IPS-15b (cell line): Measurements from ENCODE around the gene LONP2.

ENCODE experiments used
- H3K27me3 ChIP-seq: one replicate; pipeline ENCODE4 v1.6.1; 2013; ENCODE audit warnings: low read length; ENCODE audit not compliant: control insufficient read depth, insufficient read depth
- H3K36me3 ChIP-seq: one replicate; pipeline ENCODE4 v1.6.1; 2013; ENCODE audit warnings: low read length; ENCODE audit not compliant: control insufficient read depth, insufficient read depth
- H3K4me1 ChIP-seq: one replicate; pipeline ENCODE4 v1.6.1; 2013; ENCODE audit warnings: mild to moderate bottlenecking, low read length; ENCODE audit not compliant: control insufficient read depth, insufficient read depth
- H3K4me3 ChIP-seq: one replicate; pipeline ENCODE4 v1.5.1; 2013; ENCODE audit warnings: low read depth, low read length
- H3K9ac ChIP-seq: one replicate; pipeline ENCODE4 v1.6.1; 2013; ENCODE audit warnings: low read depth, mild to moderate bottlenecking, low read length
- H3K9me3 ChIP-seq: one replicate; pipeline ENCODE4 v1.6.1; 2013; ENCODE audit warnings: mild to moderate bottlenecking, low read length; ENCODE audit not compliant: control insufficient read depth, insufficient read depth

The LONP2 gene

DNA sequence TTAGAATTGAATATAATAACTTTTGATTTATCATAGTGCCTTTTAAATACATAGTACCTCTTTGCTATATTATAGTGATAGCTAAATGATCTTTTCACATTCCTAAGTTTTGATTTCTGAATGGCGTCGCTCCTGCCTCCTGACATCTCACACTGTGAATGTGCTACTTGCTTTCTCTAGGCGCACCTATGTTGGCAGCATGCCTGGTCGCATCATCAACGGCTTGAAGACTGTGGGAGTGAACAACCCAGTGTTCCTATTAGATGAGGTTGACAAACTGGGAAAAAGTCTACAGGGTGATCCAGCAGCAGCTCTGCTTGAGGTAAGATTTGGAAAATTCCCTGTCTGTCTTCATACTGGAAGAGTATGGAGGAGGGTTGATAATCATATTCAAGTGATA is 33.1 kb downstream of the LONP2 start:
- Histone ChIP-seq H3K9me3 (no peaks in the 10 kb centered on the region), H3K36me3 (no peaks in the 10 kb centered on the region), H3K4me3 (no peak overlapping the region)

GRCh38 chr16:48279199-48279598 is 35.1 kb downstream of the LONP2 start:
- H3K27me3 ChIP-seq = no peaks in the 10 kb centered on the region
- peaks cover 2% of the 10 kb centered on the region for H3K4me1 ChIP-seq
- H3K36me3 ChIP-seq = no peaks in the 10 kb centered on the region
- H3K9ac ChIP-seq = no peak overlapping the region
- no peak overlapping the region for H3K4me3 ChIP-seq
- no peaks in the 10 kb centered on the region for H3K9me3 ChIP-seq

More for the DNA sequence above, 33.1 kb downstream of the LONP2 start:
- peaks cover 2% of the 10 kb centered on the region for H3K4me1 ChIP-seq
- no peaks in the 10 kb centered on the region for H3K27me3 ChIP-seq
- no peak overlapping the region for H3K9ac ChIP-seq

GRCh38 chr16:48280546-48280945 is 36.4 kb downstream of the LONP2 start:
- peaks cover 2% of the 10 kb centered on the region for H3K4me1 ChIP-seq
- no peaks in the 10 kb centered on the region for H3K36me3 ChIP-seq
- no peaks in the 10 kb centered on the region for H3K27me3 ChIP-seq
- no peak overlapping the region for H3K9ac ChIP-seq
- H3K4me3 ChIP-seq = no peak overlapping the region
- no peaks in the 10 kb centered on the region for H3K9me3 ChIP-seq

DNA sequence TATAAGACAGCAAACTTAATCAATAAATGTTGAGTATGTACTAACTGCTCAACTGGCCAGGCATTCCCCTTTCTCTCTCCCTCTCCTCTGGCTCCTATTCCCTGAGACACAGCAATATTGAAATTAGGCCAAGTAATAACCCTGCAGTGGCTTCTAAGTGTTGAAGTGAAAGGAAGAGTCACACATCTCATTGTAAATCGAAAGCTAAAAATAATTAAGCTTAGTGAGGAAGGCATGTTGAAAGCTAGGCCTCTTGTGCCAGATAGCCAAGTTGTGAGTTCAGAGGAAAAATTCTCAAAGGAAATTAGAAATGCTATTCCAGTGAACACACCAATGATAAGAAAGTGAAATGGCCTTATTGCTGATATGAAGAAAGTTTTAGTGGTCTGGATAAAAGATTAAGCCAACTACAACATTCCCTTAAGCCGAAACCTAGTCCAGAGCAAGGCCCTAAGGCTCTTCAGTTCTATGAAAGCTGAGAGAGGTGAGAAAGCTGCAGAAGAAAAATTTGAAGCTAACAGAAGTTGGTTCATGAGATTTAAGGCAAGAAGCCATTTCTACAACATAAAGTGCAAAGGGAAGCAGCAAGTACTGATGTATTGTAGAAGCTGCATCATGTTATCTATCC is 38.6 kb downstream of the LONP2 start:
- Histone ChIP-seq H3K9me3 (peaks cover 10% of the 10 kb centered on the region), H3K4me1 (no peaks in the 10 kb centered on the region), H3K27me3 (no peaks in the 10 kb centered on the region), H3K36me3 (no peaks in the 10 kb centered on the region), H3K9ac (no peak overlapping the region), H3K4me3 (no peak overlapping the region)

DNA sequence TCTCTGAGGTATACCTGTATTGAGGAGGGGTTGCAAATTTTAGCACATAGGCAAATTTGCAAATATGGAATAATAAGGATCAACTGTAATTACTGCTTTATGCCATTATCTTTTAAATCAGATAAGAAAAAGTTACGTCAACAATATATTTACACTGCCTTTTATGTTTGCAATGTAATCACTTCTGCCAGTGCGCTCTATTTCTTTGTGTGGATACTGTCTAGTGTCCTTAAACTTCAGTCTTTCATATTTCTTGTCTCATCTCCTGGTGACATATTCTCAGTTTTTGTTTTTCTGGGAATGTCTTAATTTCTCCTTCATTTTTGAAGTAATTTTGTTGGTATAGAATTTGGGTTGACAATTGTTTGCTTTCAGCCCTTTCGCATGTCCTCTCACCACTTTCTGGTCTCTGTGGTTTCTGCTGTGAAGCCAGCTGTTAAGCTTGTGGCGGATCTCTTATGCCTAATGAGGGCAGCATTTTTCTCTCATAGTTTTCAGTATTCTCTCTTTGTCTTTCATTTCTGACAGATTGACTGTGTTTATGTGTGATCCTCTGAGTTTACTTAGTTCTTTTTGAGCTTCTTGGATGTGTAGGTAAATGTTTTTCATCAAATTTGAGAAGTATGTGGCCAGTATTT is 40.8 kb downstream of the LONP2 start:
- Histone ChIP-seq H3K9ac (no peak overlapping the region), H3K27me3 (no peaks in the 10 kb centered on the region), H3K36me3 (no peaks in the 10 kb centered on the region), H3K4me3 (no peak overlapping the region), H3K9me3 (peaks cover 10% of the 10 kb centered on the region), H3K4me1 (no peaks in the 10 kb centered on the region)

DNA sequence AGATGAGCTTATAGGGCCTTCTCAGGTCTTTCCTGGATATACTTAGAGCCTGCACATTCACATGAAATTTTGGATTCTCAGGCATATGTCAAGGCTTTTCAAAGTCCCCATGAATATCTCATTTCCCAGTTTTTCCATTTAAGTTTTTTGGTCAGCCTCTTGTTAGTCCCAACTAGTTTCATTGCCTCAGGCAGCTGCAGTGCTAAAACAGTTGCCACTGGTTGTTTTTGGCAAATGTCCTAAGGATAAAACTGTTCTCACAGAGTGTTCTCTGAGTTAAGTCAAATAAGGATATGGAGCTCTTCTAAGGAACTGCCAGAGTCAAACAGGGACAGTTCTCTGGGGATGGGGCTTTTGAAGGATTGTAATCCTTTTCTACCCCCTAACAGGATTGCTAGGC is 43.1 kb downstream of the LONP2 start:
- no peaks in the 10 kb centered on the region for H3K27me3 ChIP-seq
- no peaks in the 10 kb centered on the region for H3K36me3 ChIP-seq
- no peaks in the 10 kb centered on the region for H3K4me1 ChIP-seq
- H3K9ac ChIP-seq = no peak overlapping the region
- no peak overlapping the region for H3K4me3 ChIP-seq
- H3K9me3 ChIP-seq = peaks cover 10% of the 10 kb centered on the region

DNA sequence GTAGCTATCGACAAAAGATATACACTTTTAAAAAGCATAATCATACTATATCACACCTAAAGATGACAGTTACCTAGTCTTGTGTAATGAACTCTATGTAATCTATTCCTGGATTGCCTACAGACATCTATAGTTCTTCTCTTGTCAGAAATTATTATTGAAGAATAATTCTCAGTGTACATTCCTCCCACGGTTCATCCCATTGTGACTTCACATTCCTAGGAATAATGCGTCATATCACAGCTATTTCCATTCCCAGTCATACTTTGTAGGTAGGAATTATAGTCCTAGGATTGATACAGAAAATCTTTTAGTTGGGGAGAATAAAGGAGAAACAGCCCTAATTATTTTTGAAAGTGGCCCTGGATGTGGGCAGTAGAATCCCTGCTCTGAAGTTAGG is 47.2 kb downstream of the LONP2 start:
- Histone ChIP-seq H3K36me3 (no peaks in the 10 kb centered on the region), H3K9ac (no peak overlapping the region), H3K4me3 (no peak overlapping the region), H3K4me1 (no peaks in the 10 kb centered on the region), H3K27me3 (no peaks in the 10 kb centered on the region), H3K9me3 (peaks cover 10% of the 10 kb centered on the region)

DNA sequence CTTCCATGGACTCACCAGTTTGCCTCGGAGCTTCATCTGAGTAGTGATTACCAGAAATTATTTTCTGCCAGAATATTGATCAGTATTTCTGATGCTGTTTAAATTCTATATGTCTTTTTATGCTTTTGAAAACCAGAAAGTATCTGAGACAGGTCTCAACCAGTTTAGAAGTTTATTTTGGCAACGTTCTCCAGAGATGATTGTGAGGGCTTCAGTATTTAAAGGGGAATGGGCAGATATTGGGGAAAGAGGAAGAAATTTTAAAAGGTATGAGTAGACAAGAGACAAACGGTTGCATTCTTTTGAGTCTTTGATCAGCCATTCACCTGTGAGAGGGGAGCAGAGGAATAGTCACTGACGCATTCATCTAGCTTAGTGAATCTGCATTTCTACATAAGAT is 47.7 kb downstream of the LONP2 start:
- no peak overlapping the region for H3K9ac ChIP-seq
- H3K36me3 ChIP-seq = no peaks in the 10 kb centered on the region
- no peaks in the 10 kb centered on the region for H3K4me1 ChIP-seq
- H3K9me3 ChIP-seq = peaks cover 7% of the 10 kb centered on the region
- H3K27me3 ChIP-seq = no peaks in the 10 kb centered on the region
- H3K4me3 ChIP-seq = no peak overlapping the region

DNA sequence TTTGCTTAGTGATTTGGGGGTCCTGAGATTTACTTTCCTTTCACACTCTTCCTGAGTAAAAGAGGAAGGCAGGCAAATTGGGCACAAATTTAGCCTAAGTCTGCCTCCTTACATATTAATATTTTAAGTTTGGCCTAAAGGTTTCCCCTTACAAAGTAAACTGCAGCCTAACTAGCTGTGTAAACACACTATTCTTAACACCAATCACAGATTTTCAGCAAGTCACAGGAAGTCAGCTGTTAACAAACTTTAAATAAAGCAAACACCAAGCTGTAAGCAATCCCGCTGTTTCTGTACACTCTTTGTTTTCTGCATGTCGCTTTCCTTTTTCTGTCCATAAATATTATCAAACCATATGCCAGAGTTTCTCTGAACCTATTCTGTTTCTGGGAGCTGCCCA is 48.4 kb downstream of the LONP2 start:
- no peaks in the 10 kb centered on the region for H3K4me1 ChIP-seq
- peaks cover 1% of the 10 kb centered on the region for H3K9me3 ChIP-seq
- H3K27me3 ChIP-seq = no peaks in the 10 kb centered on the region
- H3K9ac ChIP-seq = no peak overlapping the region
- no peaks in the 10 kb centered on the region for H3K36me3 ChIP-seq
- no peak overlapping the region for H3K4me3 ChIP-seq

- Histone ChIP-seq H3K9me3 (no peaks in the 10 kb centered on the region), H3K36me3 (peaks cover 2% of the 10 kb centered on the region), H3K4me1 (no peaks in the 10 kb centered on the region), H3K9ac (no peak overlapping the region), H3K4me3 (no peak overlapping the region), H3K27me3 (no peaks in the 10 kb centered on the region)
Measured at GRCh38 chr16:48294724-48295123, 50.6 kb downstream of the LONP2 start.

DNA sequence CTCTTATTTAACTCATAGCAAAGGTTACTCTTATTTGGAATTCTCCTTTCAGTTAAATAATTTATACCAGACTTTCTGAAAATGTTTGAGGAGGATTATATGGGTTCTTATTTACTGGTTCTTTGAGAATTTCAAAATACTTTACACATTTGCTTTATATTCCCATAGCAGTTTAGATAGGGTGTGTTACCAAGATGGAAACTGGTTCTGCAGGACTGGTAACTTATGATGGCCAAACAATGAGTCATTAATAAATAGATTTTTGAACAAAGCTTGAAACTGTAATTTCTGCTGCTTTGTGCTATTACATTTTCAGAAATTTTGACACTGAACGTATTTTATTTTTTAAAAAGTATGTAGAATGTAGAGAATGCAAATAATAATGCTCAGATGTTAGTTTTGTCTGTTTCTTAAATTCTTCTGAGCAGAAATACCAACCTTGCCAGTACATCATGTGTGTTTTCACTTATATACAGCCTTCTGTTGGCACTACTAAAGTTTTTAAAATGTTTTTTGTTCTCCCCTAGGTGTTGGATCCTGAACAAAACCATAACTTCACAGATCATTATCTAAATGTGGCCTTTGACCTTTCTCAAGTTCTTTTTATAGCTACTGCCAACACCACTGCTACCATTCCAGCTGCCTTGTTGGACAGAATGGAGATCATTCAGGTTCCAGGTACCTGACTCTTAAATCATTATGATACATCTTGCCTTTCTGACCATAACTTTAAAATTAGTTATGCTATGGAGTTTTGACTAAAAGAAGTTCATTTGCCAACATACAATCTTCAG is 51.6 kb downstream of the LONP2 start:
- no peak overlapping the region for H3K9ac ChIP-seq
- peaks cover 2% of the 10 kb centered on the region for H3K36me3 ChIP-seq
- no peaks in the 10 kb centered on the region for H3K4me1 ChIP-seq
- H3K9me3 ChIP-seq = no peaks in the 10 kb centered on the region
- no peak overlapping the region for H3K4me3 ChIP-seq
- H3K27me3 ChIP-seq = no peaks in the 10 kb centered on the region

GRCh38 chr16:48299471-48299870 is 55.4 kb downstream of the LONP2 start:
- H3K36me3 ChIP-seq = peaks cover 2% of the 10 kb centered on the region
- no peaks in the 10 kb centered on the region for H3K9me3 ChIP-seq
- H3K4me1 ChIP-seq = no peaks in the 10 kb centered on the region
- no peak overlapping the region for H3K4me3 ChIP-seq
- H3K27me3 ChIP-seq = no peaks in the 10 kb centered on the region
- no peak overlapping the region for H3K9ac ChIP-seq
